Measurements from ENCODE around the gene DNAH14.

DNA sequence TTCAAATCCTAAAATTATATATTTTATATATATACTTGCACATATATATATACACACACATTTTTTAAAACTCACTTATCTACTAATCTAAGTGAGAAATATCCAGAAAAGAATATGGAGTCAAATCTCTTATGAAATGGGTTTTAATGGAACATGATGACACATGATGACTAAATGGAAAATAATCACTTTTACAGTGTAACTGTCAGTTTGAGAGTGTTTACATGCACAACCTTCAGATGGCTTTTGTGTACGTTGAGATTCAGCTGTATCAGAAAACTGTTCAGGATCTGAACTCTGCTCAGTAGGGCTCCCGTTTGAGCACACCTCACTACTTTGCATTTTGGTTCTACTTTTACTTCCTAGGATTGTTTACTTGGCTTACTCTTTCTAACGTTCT lies 189.8 kb downstream of the DNAH14 start:
- TF ChIP-seq, protein P1, sequence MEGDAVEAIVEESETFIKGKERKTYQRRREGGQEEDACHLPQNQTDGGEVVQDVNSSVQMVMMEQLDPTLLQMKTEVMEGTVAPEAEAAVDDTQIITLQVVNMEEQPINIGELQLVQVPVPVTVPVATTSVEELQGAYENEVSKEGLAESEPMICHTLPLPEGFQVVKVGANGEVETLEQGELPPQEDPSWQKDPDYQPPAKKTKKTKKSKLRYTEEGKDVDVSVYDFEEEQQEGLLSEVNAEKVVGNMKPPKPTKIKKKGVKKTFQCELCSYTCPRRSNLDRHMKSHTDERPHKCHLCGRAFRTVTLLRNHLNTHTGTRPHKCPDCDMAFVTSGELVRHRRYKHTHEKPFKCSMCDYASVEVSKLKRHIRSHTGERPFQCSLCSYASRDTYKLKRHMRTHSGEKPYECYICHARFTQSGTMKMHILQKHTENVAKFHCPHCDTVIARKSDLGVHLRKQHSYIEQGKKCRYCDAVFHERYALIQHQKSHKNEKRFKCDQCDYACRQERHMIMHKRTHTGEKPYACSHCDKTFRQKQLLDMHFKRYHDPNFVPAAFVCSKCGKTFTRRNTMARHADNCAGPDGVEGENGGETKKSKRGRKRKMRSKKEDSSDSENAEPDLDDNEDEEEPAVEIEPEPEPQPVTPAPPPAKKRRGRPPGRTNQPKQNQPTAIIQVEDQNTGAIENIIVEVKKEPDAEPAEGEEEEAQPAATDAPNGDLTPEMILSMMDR (IDR thresholded peaks at IDR 0.05 in 2 of 3, conservative IDR thresholded peaks at IDR 0.05 in 1 of 3; ENCODE audit: control insufficient read depth in 2 of 3, extremely low read depth in 1 of 3, insufficient read depth in 1 of 3, low read depth in 3 of 3, low read length in 3 of 3) = no peak
- no peak for TF ChIP-seq RFX5 (IDR thresholded peaks at IDR 0.05; ENCODE audit: low read depth, low read length)
- no peak for TF ChIP-seq EP300 (IDR thresholded peaks at IDR 0.05; ENCODE audit: borderline replicate concordance in 1 of 2, control insufficient read depth in 1 of 2, low read depth in 2 of 2, low read length in 2 of 2)
- no peak for TF ChIP-seq FOS (IDR thresholded peaks at IDR 0.05; ENCODE audit: borderline replicate concordance, extremely low read depth, insufficient read length)
- no peak for TF ChIP-seq TAF1 (IDR thresholded peaks at IDR 0.05; ENCODE audit: borderline replicate concordance, low read depth, low read length)
- TF ChIP-seq ZNF274 (IDR thresholded peaks at IDR 0.05; ENCODE audit: insufficient read depth, insufficient read length) = no peak
- TF ChIP-seq RAD21 (IDR thresholded peaks at IDR 0.05; ENCODE audit: insufficient read depth, low read depth, low read length) = no peak
- no peak for TF ChIP-seq POLR2AphosphoS5 (IDR thresholded peaks at IDR 0.05; ENCODE audit: low read length)
- TF ChIP-seq, protein P2, sequence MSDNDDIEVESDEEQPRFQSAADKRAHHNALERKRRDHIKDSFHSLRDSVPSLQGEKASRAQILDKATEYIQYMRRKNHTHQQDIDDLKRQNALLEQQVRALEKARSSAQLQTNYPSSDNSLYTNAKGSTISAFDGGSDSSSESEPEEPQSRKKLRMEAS (IDR thresholded peaks at IDR 0.05; ENCODE audit: low read depth, low read length) = no peak
- TF ChIP-seq CEBPB (IDR thresholded peaks at IDR 0.05; ENCODE audit: borderline replicate concordance in 1 of 2, low read depth in 2 of 2, low read length in 2 of 2) = no peak
- TF ChIP-seq, protein P3, sequence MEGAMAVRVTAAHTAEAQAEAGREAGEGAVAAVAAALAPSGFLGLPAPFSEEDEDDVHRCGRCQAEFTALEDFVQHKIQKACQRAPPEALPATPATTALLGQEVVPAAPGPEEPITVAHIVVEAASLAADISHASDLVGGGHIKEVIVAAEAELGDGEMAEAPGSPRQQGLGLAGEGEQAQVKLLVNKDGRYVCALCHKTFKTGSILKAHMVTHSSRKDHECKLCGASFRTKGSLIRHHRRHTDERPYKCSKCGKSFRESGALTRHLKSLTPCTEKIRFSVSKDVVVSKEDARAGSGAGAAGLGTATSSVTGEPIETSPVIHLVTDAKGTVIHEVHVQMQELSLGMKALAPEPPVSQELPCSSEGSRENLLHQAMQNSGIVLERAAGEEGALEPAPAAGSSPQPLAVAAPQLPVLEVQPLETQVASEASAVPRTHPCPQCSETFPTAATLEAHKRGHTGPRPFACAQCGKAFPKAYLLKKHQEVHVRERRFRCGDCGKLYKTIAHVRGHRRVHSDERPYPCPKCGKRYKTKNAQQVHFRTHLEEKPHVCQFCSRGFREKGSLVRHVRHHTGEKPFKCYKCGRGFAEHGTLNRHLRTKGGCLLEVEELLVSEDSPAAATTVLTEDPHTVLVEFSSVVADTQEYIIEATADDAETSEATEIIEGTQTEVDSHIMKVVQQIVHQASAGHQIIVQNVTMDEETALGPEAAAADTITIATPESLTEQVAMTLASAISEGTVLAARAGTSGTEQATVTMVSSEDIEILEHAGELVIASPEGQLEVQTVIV (IDR thresholded peaks at IDR 0.05; ENCODE audit: borderline replicate concordance, partially characterized antibody) = no peak
- TF ChIP-seq, protein P4, sequence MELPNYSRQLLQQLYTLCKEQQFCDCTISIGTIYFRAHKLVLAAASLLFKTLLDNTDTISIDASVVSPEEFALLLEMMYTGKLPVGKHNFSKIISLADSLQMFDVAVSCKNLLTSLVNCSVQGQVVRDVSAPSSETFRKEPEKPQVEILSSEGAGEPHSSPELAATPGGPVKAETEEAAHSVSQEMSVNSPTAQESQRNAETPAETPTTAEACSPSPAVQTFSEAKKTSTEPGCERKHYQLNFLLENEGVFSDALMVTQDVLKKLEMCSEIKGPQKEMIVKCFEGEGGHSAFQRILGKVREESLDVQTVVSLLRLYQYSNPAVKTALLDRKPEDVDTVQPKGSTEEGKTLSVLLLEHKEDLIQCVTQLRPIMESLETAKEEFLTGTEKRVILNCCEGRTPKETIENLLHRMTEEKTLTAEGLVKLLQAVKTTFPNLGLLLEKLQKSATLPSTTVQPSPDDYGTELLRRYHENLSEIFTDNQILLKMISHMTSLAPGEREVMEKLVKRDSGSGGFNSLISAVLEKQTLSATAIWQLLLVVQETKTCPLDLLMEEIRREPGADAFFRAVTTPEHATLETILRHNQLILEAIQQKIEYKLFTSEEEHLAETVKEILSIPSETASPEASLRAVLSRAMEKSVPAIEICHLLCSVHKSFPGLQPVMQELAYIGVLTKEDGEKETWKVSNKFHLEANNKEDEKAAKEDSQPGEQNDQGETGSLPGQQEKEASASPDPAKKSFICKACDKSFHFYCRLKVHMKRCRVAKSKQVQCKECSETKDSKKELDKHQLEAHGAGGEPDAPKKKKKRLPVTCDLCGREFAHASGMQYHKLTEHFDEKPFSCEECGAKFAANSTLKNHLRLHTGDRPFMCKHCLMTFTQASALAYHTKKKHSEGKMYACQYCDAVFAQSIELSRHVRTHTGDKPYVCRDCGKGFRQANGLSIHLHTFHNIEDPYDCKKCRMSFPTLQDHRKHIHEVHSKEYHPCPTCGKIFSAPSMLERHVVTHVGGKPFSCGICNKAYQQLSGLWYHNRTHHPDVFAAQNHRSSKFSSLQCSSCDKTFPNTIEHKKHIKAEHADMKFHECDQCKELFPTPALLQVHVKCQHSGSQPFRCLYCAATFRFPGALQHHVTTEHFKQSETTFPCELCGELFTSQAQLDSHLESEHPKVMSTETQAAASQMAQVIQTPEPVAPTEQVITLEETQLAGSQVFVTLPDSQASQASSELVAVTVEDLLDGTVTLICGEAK (IDR thresholded peaks at IDR 0.05; ENCODE audit: borderline replicate concordance) = no peak
- TF ChIP-seq, protein P5, sequence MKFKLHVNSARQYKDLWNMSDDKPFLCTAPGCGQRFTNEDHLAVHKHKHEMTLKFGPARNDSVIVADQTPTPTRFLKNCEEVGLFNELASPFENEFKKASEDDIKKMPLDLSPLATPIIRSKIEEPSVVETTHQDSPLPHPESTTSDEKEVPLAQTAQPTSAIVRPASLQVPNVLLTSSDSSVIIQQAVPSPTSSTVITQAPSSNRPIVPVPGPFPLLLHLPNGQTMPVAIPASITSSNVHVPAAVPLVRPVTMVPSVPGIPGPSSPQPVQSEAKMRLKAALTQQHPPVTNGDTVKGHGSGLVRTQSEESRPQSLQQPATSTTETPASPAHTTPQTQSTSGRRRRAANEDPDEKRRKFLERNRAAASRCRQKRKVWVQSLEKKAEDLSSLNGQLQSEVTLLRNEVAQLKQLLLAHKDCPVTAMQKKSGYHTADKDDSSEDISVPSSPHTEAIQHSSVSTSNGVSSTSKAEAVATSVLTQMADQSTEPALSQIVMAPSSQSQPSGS (IDR thresholded peaks at IDR 0.05; ENCODE audit: low read length) = no peak
- no peak for TF ChIP-seq SIN3A (IDR thresholded peaks at IDR 0.05; ENCODE audit: low read depth, low read length)

Data from GM12878 (cell line).